HG03159 (cell line): ENCODE results near the gene SP4.
A peak's percentile ranks its signal among the peaks of the same experiment; 100 is the strongest.

Source experiments
- ATAC-seq: cut with Tn5 transposase; IDR thresholded peaks from one replicate; pipeline ENCODE4 v1.9.1; 2021; ENCODE audit warnings: mild to moderate bottlenecking, moderate library complexity; ENCODE audit not compliant: unreplicated experiment

The SP4 gene

DNA sequence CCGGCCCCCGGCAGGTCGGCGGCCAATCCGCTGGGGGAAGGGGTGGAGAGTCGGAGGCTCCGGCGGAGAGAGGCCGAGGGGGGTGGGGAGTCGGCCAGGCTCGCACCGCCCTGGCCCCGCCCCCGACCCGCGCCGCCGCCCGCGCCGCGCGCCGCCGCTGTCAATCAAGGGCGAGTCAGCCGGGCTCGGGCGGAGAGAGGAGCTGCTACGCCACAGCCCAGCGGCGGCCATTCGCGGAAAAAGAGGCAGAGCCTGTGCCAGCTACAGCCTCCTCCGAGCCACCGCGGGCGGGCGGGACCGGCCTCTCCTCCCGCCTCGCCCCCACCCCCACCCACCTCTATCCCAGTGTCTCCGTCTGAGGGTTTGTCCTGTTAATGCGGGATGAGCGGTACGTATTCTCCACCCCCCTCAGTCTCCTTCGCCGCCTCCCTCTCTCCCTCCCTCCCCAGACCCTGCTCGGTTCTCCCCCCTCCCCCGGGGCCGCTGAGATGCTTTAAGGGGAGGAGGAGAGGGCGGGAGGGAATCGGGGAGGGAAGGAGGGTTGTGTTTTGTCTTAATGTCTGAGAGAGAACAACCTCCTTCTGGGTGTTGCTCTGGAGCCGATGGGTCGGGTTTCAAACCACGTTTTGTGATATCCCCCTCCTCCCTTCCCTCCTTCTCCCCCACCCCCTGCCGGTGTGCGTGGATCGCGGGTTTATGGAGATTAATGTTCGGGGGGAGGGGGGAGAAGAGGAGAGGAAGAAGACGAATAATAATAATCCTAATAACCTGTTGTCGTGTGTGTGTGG is at the start of gene SP4:
Gene SP4, plus strand, starts transcription at position 213 of the 788 bp plus-strand sequence. Its CDS starts 169 bp downstream, at position 382.
- peak; percentile 68 for ATAC-seq

DNA sequence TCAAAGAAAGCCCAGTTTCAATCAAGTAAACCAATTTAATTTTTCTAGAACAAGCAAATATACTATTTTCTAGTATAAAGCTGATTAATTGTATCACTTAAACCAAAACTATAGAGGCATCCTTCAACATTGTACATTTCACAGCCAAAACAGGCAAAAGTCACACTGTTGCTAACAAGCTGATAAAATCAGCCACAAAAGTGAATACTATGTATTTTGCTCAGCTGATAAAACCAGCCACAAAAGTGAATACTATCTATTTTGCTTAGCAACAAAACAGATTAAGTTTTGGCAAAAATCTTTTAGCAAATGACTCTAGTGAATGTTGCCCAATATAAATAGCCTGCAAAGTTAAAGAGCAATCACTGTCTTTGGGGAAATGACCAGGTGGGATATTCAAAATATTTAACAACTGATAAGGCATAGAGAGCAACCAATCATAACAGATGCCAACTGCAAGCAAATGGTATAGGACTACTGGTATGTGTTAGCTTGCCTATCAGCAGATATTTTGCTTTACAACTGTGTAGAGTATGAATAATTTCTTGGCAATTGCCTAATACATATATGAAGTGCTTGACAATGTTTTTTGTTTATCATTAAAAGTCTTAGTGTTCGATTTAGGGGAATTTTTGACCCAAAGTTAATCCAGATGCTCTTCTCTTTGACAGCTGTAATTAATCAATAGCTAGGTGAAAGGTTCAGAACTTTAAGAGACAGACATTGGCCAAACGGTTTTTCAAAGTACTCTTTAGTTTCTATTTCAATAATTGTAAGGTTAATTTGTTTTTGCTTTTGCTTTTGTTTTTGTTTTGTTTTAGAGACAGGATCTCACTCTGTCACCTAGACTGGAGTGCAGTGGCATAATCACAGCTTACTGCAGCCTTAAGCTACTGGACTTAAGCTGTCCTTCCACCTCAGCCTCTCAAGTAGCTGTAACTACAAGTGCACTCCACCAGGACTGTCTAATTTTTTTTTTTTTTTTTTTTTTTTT is 44.4 kb upstream of the SP4 start:
- ATAC-seq, result peak; percentile 86

DNA sequence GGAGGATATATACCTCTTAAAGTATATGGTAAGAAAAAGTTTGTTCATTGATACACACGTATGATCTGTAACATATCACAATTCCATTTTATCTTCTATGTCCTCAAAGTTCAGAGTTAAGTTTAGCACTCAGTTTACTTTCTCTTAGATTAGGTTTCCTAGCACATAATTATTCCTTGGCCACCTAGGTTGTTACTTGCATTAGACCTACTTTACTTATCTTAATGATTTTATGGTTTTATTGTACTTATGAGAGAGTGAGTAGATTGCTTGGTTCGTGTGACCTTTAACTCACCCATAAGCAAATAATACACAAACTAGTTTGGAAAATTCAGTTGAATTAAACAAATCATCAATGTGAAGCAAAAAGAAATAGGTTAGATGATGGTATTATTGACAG is 33.9 kb upstream of the SP4 start:
- ATAC-seq, result no peak

- no peak for ATAC-seq
Measured at GRCh38 chr7:21401944-21402343, 25.9 kb upstream of the SP4 start.

DNA sequence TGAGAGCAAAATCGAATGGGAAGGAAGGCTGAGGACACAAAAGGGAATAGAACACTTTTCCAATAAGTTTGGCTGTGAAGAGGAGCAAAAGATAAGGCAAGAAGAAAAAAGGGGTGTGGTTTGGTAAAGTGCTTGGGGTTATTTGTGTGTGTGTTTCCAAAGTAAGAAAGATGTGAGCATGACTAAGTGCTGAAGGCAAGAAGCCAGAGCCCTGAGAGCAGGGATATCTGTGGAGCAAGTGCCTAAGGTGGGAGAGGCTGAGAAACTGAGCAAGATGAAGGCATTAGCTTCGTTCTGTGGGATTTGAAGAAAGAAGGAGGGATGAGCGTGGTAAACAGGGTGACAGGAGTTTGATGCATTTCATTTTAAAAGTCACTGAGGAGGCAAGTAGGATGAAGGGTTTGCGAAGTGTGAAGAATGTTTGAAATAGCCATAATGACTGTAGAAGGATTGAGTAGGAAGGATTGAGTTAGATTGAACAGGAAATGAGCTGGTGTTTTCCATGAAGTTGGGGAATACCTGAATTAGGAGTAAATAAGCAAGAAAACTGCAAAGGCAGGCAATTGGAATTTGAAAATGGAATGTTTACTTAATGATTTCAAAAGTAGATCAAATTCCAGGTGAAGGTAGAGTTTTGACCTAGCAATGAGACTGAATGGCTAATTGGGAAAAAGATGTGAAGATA is 19.9 kb upstream of the SP4 start:
- ATAC-seq, result no peak

- no peak for ATAC-seq
Measured at GRCh38 chr7:21408481-21408820, 19.4 kb upstream of the SP4 start.

- ATAC-seq, result peak; percentile 43
Measured at GRCh38 chr7:21412410-21412851, 15.5 kb upstream of the SP4 start.

DNA sequence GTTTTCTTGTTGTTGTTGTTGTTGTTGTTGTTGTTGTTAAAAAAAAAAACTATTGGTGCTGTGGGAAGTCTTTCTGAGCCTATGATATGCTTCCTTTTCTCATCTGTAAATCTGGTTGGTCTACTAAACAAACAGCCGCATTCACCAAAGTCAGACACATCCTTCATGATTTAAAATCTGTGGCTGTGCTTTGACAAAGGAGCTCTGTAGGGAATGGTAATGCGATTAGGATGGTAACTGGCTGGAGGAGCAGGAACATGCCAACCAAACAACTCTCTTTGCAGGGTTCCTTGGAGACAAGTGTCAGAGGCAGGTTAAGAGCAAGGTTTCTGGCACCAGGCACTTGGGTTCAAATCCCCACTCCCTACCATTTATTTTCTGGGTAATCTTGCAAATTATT is 14.9 kb upstream of the SP4 start:
- ATAC-seq, result no peak

DNA sequence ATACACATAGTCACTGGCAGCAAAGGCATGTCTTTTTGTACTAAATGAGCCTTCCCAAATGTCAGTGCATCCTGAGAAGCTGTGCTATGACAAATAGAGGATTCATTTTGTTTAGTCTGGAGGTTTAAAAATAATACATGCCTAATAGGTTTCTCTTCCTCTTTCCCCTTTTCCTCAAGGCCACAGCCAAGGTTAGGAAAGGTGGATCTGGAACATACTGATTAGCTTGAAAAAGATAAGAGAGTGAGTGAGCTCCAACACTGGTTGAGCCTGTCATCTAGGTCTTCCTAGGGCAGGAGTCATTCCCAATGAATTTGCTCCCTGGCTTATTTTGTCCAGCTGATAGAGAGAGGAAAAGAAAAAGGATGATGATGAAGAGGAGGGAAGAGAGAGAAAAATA is 14.4 kb upstream of the SP4 start:
- no peak for ATAC-seq

- no peak for ATAC-seq
Measured at GRCh38 chr7:21414795-21415393, 13.0 kb upstream of the SP4 start.

DNA sequence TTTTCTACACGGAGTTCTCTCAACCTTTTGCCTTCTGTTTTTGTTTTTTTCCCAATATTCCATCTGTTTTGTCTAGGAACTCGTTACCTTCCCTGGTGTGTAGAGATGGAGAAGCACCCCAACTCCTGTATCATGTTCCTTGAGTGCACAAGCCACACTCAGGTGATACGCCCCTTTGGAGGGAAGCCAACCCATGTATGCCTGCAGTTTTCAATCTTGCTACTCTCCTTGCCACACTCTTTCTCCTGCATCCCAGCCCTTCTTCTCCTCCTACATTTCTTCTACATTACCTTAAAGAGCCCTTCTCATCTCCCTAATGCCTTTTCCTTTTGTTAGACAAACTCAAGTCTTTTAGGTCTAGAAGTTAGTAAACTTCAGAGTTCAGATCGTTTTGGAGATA is 10.2 kb upstream of the SP4 start:
- no peak for ATAC-seq

DNA sequence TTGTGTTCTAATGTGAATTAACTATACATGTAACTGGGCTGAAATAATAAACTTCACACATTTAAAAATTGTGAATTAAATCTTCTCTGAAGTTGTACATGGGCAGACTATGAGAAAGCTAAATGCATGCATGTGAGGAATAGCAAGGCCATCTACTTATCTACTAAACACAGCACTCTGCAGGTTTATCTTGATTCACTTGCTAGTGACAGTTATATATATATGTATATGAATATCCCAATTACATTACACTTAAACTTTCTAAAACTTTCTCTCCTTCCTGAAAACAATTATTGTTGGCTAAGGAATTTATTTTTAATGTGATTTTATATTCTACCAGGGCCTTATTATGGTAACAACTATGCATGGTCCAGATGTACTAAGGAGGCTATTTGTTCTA is 5.1 kb upstream of the SP4 start:
- ATAC-seq, result no peak

DNA sequence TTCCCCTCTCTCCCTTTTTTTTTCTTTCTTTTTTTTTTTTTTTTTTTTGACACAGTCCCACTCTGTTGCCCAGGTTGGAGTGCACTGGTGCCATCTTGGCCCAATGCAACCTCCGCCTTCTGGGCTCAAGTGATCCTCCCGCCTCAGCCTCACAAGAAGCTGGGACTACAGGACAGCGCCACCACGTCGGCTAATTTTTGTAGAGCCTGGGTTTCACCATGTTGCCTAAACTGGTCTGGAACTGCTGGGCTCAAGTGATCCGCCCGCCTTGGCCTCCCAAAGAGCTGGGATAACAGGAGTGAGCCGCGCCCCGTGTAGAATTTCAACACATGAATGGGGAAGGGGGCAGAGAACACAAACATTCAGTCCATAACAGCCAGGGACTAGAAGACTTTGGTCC is 2.6 kb upstream of the SP4 start:
- ATAC-seq, result no peak

DNA sequence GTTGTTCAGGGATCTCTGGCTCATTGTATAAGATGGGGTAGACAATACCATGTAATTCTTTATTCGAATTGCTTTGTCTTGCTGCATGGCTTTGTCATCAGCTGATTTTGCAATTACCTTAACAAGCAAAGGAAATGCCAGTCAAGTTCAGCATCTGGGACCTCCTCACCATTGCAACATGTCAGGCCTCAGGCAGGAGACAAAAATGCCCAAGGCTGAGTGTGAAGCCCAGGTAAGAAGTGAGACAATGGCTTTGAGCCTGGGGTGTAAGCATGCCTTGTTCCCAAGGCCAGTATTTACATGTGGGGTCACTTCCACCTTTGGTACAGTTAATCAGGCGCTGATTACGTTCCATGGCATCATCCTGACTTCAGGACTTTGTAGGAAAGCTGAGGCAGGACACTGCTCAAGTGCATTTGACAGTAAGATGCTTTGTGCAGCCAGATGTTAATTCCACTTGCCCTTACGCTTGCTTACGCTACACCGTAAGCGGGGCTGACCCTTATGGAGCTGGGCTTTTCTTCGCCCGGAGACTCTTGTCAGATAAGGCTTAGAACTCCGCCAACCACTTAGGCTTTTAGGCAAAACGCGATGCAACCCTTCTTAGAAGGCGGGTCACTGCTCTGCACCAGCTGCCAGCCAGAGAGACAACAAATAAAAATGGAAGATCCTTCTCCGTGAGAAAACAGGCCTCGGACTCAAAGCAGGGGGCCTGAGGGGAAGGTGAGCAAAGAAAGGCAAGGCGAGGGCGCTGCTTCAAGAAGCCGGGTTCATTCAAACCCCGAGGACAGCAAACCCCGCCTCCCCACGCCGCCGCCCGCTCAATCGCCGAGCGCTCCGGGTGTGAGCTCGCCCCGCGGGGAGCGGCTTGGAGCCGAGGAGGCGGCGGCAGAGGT is 1.3 kb upstream of the SP4 start:
- no peak for ATAC-seq

- peak; percentile 78 for ATAC-seq
Measured at GRCh38 chr7:21427182-21427870, 557 bp upstream of the SP4 start.

DNA sequence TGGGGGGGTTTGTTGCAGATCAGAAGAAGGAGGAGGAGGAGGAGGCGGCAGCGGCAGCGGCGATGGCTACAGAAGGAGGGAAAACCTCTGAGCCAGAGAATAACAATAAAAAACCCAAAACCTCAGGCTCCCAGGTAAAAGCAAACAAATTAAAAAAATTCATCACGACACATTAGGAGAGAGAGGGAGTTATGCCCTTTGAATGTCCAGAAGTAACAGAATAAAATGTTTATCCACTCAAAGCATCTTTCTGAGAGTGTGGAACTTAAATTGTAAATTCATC is 717 bp downstream of the SP4 start:
- no peak for ATAC-seq

DNA sequence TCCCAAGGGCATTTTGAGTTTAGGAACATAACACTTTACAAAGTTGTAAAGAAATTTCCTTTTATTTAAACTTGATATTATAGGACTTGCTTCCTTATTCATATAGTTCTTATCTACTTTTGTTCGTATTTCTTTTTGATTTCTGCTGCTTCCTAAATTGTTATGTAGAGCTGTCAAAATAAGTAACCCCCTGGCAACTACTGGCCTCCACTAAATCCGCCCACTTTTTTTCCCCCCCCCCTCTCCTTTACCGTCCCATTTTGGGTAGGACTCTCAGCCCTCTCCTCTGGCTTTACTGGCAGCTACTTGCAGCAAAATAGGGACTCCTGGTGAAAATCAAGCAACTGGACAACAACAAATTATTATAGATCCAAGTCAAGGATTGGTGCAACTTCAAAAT is 1.1 kb downstream of the SP4 start:
- no peak for ATAC-seq

DNA sequence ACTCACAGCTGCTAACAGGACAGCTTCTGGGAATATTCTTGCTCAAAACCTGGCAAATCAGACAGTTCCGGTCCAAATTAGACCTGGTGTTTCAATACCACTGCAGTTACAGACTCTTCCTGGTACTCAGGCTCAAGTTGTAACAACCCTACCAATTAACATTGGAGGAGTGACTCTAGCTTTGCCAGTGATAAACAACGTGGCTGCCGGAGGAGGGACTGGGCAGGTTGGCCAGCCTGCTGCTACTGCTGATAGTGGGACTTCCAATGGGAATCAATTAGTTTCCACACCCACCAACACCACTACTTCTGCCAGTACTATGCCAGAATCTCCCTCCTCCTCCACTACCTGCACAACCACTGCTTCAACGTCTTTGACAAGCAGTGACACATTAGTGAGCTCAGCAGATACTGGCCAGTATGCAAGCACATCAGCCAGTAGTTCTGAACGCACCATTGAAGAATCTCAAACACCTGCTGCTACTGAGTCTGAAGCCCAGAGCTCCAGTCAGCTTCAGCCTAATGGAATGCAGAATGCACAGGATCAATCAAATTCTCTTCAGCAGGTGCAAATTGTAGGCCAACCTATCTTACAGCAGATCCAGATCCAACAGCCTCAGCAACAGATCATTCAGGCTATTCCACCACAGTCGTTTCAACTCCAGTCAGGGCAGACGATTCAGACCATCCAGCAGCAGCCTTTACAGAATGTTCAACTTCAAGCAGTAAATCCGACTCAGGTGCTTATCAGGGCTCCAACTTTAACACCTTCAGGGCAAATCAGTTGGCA is 2.1 kb downstream of the SP4 start:
- no peak for ATAC-seq

DNA sequence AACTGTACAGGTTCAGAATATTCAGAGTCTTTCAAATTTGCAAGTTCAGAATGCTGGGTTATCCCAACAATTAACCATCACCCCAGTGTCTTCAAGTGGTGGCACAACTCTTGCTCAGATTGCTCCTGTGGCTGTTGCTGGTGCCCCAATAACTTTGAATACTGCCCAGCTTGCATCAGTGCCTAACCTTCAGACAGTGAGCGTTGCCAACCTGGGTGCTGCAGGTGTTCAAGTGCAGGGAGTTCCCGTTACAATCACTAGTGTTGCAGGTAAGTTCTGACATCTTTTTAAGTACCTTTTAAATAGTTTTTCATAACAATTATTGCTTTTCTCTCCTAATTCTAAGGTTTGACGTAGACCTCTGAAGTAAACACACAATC is 2.7 kb downstream of the SP4 start:
- ATAC-seq, result no peak
